DND-41 (cell line): ENCODE data around the gene PTCSC3.

Experiments
- EZH2 ChIP-seq: IDR thresholded peaks from 3 replicates; pipeline ENCODE4 v1.6.1; 2012; ENCODE audit warnings: borderline replicate concordance, low read depth, mild to moderate bottlenecking, moderate library complexity, low read length, inconsistent platforms; ENCODE audit not compliant: severe bottlenecking
- TF ChIP-seq, protein P1 (sequence below): IDR thresholded peaks from 2 replicates; pipeline ENCODE4 v1.5.1; 2012; ENCODE audit warnings: borderline replicate concordance, low read length, moderate library complexity, mild to moderate bottlenecking; ENCODE audit not compliant: poor library complexity, severe bottlenecking; ENCODE audit errors: extremely low read depth

GRCh38 chr14:36217732-36218131 is 41.2 kb upstream of the PTCSC3 start:
- TF ChIP-seq, protein P1, sequence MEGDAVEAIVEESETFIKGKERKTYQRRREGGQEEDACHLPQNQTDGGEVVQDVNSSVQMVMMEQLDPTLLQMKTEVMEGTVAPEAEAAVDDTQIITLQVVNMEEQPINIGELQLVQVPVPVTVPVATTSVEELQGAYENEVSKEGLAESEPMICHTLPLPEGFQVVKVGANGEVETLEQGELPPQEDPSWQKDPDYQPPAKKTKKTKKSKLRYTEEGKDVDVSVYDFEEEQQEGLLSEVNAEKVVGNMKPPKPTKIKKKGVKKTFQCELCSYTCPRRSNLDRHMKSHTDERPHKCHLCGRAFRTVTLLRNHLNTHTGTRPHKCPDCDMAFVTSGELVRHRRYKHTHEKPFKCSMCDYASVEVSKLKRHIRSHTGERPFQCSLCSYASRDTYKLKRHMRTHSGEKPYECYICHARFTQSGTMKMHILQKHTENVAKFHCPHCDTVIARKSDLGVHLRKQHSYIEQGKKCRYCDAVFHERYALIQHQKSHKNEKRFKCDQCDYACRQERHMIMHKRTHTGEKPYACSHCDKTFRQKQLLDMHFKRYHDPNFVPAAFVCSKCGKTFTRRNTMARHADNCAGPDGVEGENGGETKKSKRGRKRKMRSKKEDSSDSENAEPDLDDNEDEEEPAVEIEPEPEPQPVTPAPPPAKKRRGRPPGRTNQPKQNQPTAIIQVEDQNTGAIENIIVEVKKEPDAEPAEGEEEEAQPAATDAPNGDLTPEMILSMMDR = no peak
- no peak for TF ChIP-seq EZH2
